ENCODE data around the gene NEUROG1. TPM values are rescaled to one million over a fixed set of nuclear protein-coding genes. Genes with fewer than 3 reads are reported as not detected.
"Not testable (repeated sequence)": the region's sequence is repeated elsewhere in the genome, so short reads cannot be mapped to it uniquely, and the experiment has no call there.

Gene NEUROG1
- total RNA-seq, 1 donor from 2014 or later, result not detected

DNA sequence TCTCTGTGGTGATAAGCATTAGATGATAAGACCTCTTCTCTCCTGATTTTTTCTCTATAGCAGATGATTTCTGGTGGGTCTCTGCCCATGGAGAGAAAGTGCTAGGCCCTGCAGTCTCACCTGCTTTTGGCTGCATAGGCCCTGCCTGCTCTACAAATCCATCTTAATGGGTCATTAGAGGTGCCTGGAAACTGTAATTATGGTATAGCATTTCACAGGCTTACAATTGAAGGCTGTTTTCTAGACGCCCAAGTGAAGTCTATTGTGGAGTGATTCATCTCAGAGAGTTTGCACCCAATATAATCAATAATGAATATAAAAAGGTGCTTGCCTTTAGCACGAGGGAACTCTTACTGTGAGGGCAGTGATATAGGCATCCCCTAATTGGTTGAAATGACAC is 33.8 kb downstream of the NEUROG1 start:
- Histone ChIP-seq H3K4me3 (no peak overlapping the region), H3K36me3 (no peaks in the 10 kb centered on the region), H3K27me3 (ENCODE audit: low read depth) (peaks cover 97% of the 10 kb centered on the region), H3K4me1 (no peaks in the 10 kb centered on the region), H3K9me3 (replicated peaks) (no peaks in the 10 kb centered on the region), H3K27ac (replicated peaks) (no peak overlapping the region)
- intact Hi-C loops (cut with micrococcal nuclease), result no loop called here
- TF ChIP-seq, protein P1, sequence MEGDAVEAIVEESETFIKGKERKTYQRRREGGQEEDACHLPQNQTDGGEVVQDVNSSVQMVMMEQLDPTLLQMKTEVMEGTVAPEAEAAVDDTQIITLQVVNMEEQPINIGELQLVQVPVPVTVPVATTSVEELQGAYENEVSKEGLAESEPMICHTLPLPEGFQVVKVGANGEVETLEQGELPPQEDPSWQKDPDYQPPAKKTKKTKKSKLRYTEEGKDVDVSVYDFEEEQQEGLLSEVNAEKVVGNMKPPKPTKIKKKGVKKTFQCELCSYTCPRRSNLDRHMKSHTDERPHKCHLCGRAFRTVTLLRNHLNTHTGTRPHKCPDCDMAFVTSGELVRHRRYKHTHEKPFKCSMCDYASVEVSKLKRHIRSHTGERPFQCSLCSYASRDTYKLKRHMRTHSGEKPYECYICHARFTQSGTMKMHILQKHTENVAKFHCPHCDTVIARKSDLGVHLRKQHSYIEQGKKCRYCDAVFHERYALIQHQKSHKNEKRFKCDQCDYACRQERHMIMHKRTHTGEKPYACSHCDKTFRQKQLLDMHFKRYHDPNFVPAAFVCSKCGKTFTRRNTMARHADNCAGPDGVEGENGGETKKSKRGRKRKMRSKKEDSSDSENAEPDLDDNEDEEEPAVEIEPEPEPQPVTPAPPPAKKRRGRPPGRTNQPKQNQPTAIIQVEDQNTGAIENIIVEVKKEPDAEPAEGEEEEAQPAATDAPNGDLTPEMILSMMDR (IDR thresholded peaks at IDR 0.05; ENCODE audit: borderline replicate concordance), result no peak
- no peak for DNase-seq

DNA sequence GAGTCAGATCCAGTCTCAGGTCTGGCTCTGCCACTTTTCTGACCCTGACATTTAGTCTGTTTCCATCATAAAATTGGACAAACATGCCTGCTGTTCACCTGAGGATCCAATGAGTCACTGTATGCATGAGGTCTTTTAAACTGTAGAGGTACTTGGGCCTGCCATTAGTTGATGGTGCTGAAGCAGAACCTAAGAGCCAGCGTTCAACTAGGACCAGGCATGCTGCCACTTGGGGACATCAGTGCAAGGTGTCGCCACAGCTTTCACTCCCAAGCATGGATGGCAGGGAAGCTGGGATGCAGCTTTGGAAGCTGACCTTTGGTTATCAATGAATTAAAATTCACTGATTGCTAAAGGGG is 37.1 kb downstream of the NEUROG1 start:
- Histone ChIP-seq H3K27me3 (ENCODE audit: low read depth) (peaks cover 97% of the 10 kb centered on the region), H3K36me3 (no peaks in the 10 kb centered on the region), H3K4me3 (no peak overlapping the region), H3K27ac (replicated peaks) (no peak overlapping the region), H3K4me1 (no peaks in the 10 kb centered on the region), H3K9me3 (replicated peaks) (no peaks in the 10 kb centered on the region)
- TF ChIP-seq, protein P1 (IDR thresholded peaks at IDR 0.05; ENCODE audit: borderline replicate concordance), result no peak
- intact Hi-C loops (cut with micrococcal nuclease), result no loop called here
- DNase-seq, result no peak

DNA sequence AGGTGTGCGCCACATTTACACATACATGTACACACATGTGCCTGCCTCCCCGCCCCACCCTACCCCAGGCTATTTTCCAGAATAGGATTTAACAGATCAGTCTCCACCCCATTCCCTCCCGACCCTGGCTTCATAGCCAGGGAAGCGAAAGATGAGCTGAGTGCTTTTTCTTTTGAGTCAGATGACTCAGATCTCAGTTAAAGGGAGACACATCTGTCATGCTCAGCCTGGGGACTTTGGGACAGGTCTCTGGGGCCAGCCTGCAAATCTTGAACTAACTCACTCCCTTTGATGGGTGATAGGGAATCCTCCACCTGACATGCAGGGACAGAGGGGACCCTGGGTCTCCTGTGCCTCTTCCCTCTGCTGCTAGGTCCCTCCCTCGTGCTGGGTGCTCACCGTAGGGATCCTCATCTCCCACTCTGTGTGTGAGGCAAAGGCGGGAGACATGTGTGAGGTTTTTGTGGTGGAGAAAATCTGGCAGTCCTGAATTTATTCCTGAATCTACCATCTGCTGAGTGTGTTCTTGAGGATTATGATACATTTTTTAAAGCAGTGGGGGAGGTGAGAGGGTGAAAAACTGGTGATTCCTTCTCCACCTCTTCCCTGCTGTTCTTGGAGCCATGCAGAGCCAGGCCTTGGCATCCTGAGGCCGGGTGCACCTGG is 37.7 kb downstream of the NEUROG1 start:
- Histone ChIP-seq H3K9me3 (replicated peaks) (no peaks in the 10 kb centered on the region), H3K4me1 (no peaks in the 10 kb centered on the region), H3K36me3 (no peaks in the 10 kb centered on the region), H3K27me3 (ENCODE audit: low read depth) (peaks cover 97% of the 10 kb centered on the region), H3K4me3 (no peak overlapping the region), H3K27ac (replicated peaks) (no peak overlapping the region)
- no peak for DNase-seq
- TF ChIP-seq, protein P1 (IDR thresholded peaks at IDR 0.05; ENCODE audit: borderline replicate concordance), result no peak
- intact Hi-C loops (cut with micrococcal nuclease), result no loop called here

DNA sequence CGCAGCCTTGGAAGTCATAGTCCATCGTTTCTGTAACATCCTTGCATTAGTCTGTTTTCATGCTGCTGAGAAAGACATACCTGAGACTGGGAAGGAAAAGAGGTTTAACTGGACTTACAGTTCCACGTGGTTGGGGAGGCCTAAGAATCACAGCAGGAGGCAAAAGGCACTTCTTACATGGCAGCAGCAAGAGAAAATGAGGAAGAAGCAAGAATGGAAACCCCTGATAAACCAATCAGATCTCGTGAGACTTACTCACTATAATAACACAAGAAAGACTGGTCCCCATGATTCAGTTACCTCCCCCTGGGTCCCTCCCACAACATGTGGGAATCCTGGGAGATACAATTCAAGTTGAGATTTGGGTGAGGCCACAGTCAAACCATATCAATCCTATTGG is 40.2 kb downstream of the NEUROG1 start:
- intact Hi-C loops (cut with micrococcal nuclease); H3K4me1 ChIP-seq: not testable (repeated sequence)

DNA sequence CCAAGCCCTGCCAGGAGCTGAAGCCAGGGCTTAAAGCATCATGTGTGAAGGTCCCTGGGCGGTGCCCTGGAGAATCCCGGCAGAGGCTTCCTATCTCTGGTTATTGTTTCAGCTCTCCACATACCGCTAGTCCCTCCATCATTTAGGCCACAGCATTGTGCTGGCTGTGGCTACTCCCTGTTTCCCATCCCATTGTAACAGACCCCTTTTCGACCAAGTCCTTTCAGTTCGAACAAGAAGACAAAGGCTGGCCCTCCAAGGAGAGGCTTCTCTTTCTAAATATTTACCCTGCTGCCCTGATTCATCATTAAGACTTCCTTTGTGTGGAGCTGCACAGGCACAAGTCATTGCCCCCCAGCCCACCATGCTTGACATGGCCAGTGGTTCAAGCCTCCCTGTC is 41.6 kb downstream of the NEUROG1 start:
- peaks cover 16% of the 10 kb centered on the region for H3K4me1 ChIP-seq
- H3K9me3 ChIP-seq (replicated peaks), result no peaks in the 10 kb centered on the region
- intact Hi-C loops (cut with micrococcal nuclease), result no loop called here
- DNase-seq, result no peak
- no peaks in the 10 kb centered on the region for H3K36me3 ChIP-seq
- no peak overlapping the region for H3K4me3 ChIP-seq
- TF ChIP-seq, protein P1 (IDR thresholded peaks at IDR 0.05; ENCODE audit: borderline replicate concordance), result no peak
- H3K27me3 ChIP-seq (ENCODE audit: low read depth), result peaks cover 100% of the 10 kb centered on the region
- no peak overlapping the region for H3K27ac ChIP-seq (replicated peaks)

More for the DNA sequence above, 40.2 kb downstream of the NEUROG1 start:
- H3K9me3 ChIP-seq (replicated peaks); H3K27ac ChIP-seq (replicated peaks); H3K4me3 ChIP-seq; DNase-seq; H3K36me3 ChIP-seq: not testable (repeated sequence)
- peaks cover 98% of the 10 kb centered on the region for H3K27me3 ChIP-seq (ENCODE audit: low read depth)

DNA sequence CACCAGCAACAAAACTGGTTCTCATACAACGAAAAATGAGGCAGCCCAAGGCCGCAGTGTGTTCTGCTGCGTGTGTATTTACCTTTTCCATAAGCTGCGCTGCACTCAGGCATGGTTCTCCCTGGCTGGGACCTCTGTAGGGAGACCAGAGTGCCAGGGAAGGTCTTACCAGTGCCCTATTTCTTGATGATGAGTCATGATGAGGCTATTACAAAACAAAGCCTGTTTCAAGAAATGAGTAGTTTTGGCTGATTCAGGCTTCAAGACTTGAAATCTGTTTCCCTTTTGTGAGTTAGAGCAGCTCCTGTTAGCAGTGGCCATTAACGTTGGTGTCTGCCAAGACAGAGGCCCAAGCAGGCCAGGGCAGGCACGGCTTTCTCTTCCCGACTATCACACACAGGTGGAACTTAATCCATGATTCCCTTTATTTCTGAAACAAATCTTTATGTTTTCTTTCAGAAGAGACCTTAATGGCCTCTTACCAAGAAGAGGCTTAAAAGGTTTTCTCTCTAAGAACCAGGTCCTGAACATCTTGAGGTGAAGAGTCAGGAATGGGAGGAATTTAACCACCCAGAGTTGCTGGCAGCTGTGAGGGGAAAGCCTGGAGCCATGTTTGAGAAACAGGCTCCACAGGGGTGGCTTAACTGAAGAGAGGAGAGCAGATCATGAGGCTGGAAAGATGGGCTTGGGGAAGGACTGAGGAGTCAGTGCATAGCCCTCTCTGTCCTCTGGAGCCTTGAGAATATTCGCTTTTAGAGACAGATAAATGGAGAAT is 42.2 kb downstream of the NEUROG1 start:
- DNase-seq, result no peak
- no peaks in the 10 kb centered on the region for H3K9me3 ChIP-seq (replicated peaks)
- H3K4me3 ChIP-seq, result no peak overlapping the region
- H3K4me1 ChIP-seq, result peaks cover 22% of the 10 kb centered on the region
- no peaks in the 10 kb centered on the region for H3K36me3 ChIP-seq
- H3K27ac ChIP-seq (replicated peaks), result no peak overlapping the region
- H3K27me3 ChIP-seq (ENCODE audit: low read depth), result peaks cover 100% of the 10 kb centered on the region
- intact Hi-C loops (cut with micrococcal nuclease), result no loop called here
- TF ChIP-seq, protein P1 (IDR thresholded peaks at IDR 0.05; ENCODE audit: borderline replicate concordance), result no peak

All from left ventricle myocardium inferior (tissue), 1 donor.